ENCODE measurements around the gene XCL2.
A peak's percentile ranks its signal among the peaks of the same experiment; 100 is the strongest.
"Not testable (repeated sequence)": the region's sequence is repeated elsewhere in the genome, so short reads cannot be mapped to it uniquely, and the experiment has no call there.

Gene XCL2

GRCh38 chr1:168543840-168544498, at the start of gene XCL2:
XCL2 (minus strand) TSS chr1:168543997; CDS start chr1:168543964, 33 bp downstream.
- not testable (repeated sequence) for DNase-seq (ENCODE audit: low spot score)

DNA sequence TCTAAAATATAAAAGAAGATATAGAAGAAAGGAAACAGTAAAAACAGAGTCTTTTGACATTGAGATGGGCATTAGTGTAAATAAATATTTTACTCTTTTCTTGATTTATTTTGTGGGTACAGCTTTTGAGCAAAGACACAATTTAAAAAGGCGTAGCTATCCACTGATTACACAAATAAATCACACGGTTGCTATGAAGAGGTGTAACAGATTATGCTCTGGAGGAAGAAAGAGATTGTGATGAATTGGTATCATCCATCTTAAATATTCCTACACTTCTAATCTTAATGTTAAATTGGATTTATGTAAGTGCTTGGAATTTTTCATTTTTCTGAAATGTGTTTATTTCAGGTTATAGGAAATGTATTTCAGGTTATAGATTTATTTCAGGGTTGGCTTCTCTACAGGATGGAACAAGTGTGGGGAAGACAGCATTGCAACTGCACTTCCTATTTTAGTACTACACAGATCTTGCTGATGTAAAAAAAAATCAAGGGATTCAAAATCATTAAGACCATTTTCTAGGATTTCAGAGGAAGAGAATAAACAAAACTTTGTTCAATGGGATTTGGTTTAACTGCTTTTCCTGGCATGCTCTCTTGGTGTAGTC, 47.9 kb upstream of the XCL2 start:
- no peak for DNase-seq (ENCODE audit: low spot score)

- no peak for DNase-seq (ENCODE audit: low spot score)
Measured at GRCh38 chr1:168591066-168591465, 47.3 kb upstream of the XCL2 start.

GRCh38 chr1:168589167-168589566, 45.4 kb upstream of the XCL2 start:
- DNase-seq (ENCODE audit: low spot score), result no peak

DNA sequence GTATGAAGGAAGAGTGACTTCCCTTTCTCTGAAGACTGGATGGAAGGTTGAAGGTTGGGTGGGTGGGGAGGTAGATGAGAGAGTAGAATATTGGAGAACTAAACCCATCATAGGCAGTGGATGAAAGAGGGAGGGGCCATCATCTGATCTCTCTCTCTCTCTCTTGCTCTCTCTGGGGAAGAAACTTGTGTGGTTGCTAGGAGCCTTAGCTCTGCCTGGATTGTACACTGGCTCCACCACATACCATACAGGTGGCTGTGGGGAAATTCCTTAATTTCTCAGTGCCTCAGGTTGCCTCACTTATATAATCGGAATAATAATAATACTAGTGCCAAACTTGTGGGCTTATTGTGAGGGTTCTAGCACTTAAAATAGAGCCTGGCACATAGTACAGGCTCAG, 42.1 kb upstream of the XCL2 start:
- peak; percentile 20 for DNase-seq (ENCODE audit: low spot score)

DNA sequence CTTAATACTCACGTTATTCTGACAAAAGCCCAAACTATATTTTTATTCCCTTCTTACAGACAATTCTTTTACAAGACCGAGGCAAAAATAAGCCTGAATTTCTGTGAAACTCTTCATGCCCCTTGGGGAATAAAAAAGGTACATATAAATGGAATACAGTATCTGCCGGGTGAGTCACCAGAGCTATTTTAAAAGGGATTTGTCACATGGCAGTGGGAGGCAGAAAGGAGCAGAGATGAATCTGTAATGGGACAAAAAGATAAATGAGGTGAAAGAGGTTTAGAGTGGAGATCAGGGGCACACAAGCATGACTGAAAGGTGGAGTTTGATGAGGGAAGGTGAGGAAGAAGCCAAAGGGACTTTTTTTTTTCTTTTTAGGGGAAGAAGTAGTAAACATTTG, 41.4 kb upstream of the XCL2 start:
- peak; percentile 86 for DNase-seq (ENCODE audit: low spot score)

DNA sequence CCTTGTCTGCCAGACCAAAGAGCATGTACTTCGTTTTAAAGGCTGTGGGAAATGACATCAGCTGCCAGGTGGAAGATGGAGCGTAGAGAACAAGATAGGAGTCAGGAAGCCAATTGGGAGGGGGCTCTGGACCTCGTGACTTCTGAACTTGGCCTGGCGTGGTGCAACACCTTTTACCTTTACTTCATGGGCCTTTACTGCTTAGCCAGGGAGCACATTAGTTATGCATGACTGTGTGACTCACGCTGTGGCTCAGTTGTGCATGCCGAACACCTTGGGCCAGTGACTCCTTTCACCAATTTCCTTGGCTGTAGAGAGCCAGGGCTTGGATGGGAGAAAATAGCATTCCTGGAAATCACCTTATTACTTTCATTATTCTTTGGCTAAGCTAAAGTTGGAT, 39.8 kb upstream of the XCL2 start:
- no peak for DNase-seq (ENCODE audit: low spot score)

GRCh38 chr1:168582688-168583336, 39.0 kb upstream of the XCL2 start:
- no peak for DNase-seq (ENCODE audit: low spot score)

DNA sequence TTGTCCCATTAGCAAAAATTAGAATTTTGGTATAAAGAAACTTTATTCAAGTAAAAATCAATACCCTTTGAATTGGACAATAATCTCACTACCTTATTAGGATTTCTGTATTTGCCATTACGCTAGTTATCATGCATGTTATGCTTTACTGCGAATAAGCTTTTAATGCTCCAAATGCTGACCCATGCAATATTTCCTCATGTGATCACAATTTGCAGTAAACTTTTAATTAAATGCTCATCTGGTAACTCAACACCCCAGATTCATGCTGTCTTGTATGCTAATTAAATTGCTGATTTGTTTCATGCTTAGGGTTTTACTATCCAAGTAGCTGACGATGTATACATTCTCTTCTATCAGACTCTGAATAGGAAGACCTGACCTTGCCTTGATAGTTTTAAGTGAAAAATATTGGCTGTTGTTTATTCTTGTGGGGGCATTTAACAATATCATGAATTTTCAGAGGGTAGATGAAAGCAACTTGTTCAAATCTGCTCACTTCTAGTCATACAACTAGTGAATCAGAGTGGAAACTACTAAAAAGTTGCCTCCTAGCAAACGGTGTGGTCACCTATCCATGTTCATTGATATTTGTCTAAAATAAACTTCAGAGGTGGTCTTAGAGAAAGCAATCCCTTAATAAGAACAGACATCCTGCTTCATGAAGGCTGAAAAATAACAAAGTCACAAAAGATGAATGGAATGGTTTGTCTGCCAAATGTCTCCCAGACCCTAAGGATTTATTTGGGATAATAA, 38.2 kb upstream of the XCL2 start:
- DNase-seq (ENCODE audit: low spot score), result no peak

DNA sequence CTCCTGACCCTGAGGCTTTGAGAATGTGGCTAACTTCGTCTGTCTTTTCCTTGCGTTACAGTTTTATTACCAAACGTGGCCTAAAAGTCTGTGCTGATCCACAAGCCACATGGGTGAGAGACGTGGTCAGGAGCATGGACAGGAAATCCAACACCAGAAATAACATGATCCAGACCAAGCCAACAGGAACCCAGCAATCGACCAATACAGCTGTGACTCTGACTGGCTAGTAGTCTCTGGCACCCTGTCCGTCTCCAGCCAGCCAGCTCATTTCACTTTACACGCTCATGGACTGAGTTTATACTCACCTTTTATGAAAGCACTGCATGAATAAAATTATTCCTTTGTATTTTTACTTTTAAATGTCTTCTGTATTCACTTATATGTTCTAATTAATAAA, 37.2 kb upstream of the XCL2 start:
- DNase-seq (ENCODE audit: low spot score), result not testable (repeated sequence)

- not testable (repeated sequence) for DNase-seq (ENCODE audit: low spot score)
Measured at GRCh38 chr1:168580290-168580689, 36.5 kb upstream of the XCL2 start.

GRCh38 chr1:168578531-168579185, 34.9 kb upstream of the XCL2 start:
- not testable (repeated sequence) for DNase-seq (ENCODE audit: low spot score)

DNA sequence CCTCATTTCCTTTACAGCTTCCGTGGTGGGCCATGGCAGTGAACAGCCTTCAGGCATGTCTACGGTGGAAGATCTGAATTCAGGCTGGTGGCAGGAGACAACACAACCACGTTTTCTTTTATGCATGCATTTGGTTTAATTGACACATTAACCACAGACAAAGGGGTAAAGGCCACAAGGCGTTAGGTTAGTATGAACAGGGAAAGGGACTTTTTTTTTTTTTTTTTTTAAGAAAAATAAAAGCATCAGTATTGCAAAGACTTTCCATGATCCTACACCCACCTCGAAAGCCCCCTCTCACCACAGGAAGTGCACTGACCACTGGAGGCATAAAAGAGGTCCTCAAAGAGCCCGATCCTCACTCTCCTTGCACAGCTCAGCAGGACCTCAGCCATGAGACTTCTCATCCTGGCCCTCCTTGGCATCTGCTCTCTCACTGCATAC, 32.5 kb upstream of the XCL2 start, which contains the start of gene XCL1:
Gene XCL1 (plus strand): TSS at position 361 of the 444 bp plus-strand sequence. CDS start 33 bp downstream, at position 394.
- DNase-seq (ENCODE audit: low spot score), result not testable (repeated sequence)

- peak; percentile 7 for DNase-seq (ENCODE audit: low spot score)
Measured at GRCh38 chr1:168574234-168574633, 30.4 kb upstream of the XCL2 start.

- DNase-seq (ENCODE audit: low spot score), result no peak
Measured at GRCh38 chr1:168572633-168573032, 28.8 kb upstream of the XCL2 start.

DNA sequence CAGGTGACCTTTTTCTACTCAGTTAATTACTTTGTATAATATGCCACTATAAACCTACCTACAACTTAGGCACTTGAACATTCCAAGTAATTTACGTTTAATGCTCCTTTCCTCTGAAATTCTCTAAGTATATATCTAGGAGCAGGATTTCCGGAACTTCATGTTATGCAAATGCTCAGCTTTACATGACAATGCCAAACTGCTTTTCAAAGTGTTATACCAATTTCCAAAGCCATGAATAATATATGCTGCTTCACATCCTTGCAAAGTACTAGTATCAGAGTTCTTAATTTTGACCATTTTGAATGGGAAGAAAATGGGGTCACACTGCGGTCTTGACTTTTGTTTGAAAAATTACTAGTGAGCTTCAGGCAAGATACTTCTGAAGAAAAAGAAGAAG, 26.9 kb upstream of the XCL2 start:
- no peak for DNase-seq (ENCODE audit: low spot score)

DNA sequence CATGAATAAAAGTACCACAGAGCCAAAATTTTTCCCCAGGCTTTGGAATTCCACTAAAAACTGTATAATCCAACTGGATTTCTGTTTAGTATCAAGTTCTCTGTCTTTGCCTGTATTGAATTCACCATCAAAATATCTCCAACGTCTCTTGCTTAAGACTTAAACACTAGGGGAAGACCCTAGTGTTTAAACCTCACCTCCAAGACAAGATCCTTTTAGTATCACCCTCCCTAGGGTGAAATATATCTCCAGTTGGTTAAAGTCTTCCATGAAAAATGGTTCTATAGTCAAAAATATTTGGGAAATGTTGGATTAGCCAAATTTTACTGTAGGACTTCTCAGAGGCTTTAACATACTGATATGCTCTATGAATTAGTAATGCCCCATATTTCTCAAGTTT, 24.5 kb upstream of the XCL2 start:
- DNase-seq (ENCODE audit: low spot score), result no peak

DNA sequence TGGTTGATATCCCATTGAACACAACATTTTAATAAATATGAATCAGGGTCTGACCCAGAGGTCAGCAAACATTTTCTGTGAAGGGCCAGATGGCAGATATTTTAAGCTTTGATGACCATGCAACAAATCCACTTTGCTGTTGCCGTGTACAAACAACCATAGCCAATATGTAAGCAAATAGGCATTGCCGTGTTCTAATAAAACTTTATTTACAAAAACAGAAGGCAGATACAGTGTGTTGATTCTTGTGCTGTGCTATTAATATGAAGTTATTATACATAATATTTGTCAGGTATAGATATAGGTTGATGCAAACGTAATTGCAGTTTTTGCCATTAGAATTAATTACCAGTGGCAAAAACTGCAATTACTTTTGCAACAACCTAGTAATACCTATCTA, 23.8 kb upstream of the XCL2 start:
- DNase-seq (ENCODE audit: low spot score), result no peak

DNA sequence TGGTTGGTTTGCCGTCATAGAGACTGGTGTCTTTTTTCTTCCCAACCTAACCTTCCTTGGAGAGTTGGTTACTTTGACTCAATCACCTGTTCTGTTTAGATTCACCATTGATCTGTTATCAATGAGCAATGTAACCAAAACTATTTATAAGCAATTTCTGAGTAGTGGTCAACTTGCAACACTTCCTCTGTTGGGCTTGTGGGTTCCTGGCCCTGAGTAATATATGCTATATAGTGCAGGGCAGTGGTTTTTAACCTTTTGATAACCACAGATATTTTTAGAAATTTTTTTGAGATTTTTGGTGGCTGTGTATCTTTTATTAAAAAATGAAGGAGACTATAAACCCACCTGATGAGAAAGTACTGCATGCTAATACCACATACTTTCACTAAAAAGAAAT, 23.2 kb upstream of the XCL2 start:
- no peak for DNase-seq (ENCODE audit: low spot score)

- no peak for DNase-seq (ENCODE audit: low spot score)
Measured at GRCh38 chr1:168565825-168566224, 22.0 kb upstream of the XCL2 start.

GRCh38 chr1:168561989-168562388, 18.2 kb upstream of the XCL2 start:
- DNase-seq (ENCODE audit: low spot score), result no peak

DNA sequence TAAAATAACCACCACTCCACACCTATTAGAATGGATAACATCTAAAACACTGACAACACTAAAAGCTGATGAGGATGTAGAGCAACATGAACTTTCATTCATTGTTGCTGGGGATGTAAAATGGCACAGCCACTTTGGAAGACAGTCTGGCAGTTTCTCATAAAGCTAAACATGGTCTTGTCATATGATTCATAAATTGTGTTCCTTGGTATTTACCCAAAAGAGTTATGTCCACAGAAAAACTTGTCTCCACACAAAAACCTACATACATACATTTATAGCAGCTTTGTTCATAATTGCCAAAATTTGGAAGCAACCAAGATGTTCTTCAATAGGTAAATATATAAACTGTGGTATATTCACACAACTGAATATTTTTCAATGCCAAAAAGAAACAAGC, 16.6 kb upstream of the XCL2 start:
- DNase-seq (ENCODE audit: low spot score), result no peak

All from putamen (tissue), 1 donor.